ENCODE results near the gene MED10.

DNA sequence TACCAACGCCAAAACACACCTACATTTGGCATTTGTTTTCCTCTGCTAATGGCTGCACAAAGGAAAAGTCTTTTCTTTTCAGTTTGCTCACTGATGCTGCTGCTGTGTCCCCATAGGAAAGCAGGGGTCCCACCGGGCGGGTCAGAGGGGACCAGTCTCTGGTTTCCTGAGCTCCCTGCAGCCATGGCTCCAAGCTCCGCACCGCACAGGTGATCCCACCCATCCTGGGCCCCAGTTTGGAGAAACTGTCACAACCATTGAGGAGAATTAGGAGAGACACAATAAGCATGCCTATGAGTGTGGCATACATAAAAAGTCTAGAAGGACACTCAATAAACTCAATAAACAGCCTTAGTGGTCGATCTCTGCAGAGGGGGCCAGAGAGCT is 19.9 kb downstream of the MED10 start:
- TF ChIP-seq, protein P1, sequence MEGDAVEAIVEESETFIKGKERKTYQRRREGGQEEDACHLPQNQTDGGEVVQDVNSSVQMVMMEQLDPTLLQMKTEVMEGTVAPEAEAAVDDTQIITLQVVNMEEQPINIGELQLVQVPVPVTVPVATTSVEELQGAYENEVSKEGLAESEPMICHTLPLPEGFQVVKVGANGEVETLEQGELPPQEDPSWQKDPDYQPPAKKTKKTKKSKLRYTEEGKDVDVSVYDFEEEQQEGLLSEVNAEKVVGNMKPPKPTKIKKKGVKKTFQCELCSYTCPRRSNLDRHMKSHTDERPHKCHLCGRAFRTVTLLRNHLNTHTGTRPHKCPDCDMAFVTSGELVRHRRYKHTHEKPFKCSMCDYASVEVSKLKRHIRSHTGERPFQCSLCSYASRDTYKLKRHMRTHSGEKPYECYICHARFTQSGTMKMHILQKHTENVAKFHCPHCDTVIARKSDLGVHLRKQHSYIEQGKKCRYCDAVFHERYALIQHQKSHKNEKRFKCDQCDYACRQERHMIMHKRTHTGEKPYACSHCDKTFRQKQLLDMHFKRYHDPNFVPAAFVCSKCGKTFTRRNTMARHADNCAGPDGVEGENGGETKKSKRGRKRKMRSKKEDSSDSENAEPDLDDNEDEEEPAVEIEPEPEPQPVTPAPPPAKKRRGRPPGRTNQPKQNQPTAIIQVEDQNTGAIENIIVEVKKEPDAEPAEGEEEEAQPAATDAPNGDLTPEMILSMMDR (IDR thresholded peaks at IDR 0.05): no peak
- TF ChIP-seq, protein P2, sequence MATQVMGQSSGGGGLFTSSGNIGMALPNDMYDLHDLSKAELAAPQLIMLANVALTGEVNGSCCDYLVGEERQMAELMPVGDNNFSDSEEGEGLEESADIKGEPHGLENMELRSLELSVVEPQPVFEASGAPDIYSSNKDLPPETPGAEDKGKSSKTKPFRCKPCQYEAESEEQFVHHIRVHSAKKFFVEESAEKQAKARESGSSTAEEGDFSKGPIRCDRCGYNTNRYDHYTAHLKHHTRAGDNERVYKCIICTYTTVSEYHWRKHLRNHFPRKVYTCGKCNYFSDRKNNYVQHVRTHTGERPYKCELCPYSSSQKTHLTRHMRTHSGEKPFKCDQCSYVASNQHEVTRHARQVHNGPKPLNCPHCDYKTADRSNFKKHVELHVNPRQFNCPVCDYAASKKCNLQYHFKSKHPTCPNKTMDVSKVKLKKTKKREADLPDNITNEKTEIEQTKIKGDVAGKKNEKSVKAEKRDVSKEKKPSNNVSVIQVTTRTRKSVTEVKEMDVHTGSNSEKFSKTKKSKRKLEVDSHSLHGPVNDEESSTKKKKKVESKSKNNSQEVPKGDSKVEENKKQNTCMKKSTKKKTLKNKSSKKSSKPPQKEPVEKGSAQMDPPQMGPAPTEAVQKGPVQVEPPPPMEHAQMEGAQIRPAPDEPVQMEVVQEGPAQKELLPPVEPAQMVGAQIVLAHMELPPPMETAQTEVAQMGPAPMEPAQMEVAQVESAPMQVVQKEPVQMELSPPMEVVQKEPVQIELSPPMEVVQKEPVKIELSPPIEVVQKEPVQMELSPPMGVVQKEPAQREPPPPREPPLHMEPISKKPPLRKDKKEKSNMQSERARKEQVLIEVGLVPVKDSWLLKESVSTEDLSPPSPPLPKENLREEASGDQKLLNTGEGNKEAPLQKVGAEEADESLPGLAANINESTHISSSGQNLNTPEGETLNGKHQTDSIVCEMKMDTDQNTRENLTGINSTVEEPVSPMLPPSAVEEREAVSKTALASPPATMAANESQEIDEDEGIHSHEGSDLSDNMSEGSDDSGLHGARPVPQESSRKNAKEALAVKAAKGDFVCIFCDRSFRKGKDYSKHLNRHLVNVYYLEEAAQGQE (IDR thresholded peaks at IDR 0.05; ENCODE audit: low read depth, low read length): no peak
- TF ChIP-seq POLR2AphosphoS5 (IDR thresholded peaks at IDR 0.05; ENCODE audit: low read depth, low read length) (no peak), ELF1 (IDR thresholded peaks at IDR 0.05) (no peak), EZH2phosphoT487 (IDR thresholded peaks at IDR 0.05; ENCODE audit: borderline replicate concordance, low read depth) (no peak), SMC3 (IDR thresholded peaks at IDR 0.05; ENCODE audit: low read depth, low read length) (no peak), NFIC (IDR thresholded peaks at IDR 0.05; ENCODE audit: borderline replicate concordance) (no peak), CHD2 (IDR thresholded peaks at IDR 0.05; ENCODE audit: low read length, partially characterized antibody) (no peak)
- TF ChIP-seq, protein P3, sequence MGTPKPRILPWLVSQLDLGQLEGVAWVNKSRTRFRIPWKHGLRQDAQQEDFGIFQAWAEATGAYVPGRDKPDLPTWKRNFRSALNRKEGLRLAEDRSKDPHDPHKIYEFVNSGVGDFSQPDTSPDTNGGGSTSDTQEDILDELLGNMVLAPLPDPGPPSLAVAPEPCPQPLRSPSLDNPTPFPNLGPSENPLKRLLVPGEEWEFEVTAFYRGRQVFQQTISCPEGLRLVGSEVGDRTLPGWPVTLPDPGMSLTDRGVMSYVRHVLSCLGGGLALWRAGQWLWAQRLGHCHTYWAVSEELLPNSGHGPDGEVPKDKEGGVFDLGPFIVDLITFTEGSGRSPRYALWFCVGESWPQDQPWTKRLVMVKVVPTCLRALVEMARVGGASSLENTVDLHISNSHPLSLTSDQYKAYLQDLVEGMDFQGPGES (IDR thresholded peaks at IDR 0.05; ENCODE audit: low read depth, low read length): no peak

Data from SK-N-SH (cell line).